HUES6 (cell line): Measurements from ENCODE around the gene ATP6V0C.

ENCODE experiments used
- H3K27ac ChIP-seq: 2 replicates; pipeline ENCODE4 v1.7.0; 2013; ENCODE audit warnings: low read depth, mild to moderate bottlenecking, low read length, inconsistent platforms
- H3K27me3 ChIP-seq: 2 replicates; pipeline ENCODE4 v1.6.1; 2013; ENCODE audit warnings: low read length; ENCODE audit not compliant: control insufficient read depth, insufficient read depth
- H3K36me3 ChIP-seq: 2 replicates; pipeline ENCODE4 v1.6.1; 2013; ENCODE audit warnings: low read length; ENCODE audit not compliant: control insufficient read depth, insufficient read depth
- H3K4me1 ChIP-seq: 2 replicates; pipeline ENCODE4 v1.6.1; 2013; ENCODE audit warnings: low read length; ENCODE audit not compliant: control insufficient read depth, insufficient read depth
- H3K4me3 ChIP-seq: 2 replicates; pipeline ENCODE4 v1.5.1; 2013; ENCODE audit warnings: low read depth, low read length
- H3K9ac ChIP-seq: one replicate; pipeline ENCODE4 v1.6.1; 2013; ENCODE audit warnings: mild to moderate bottlenecking, low read length
- H3K9me3 ChIP-seq: 2 replicates; pipeline ENCODE4 v1.6.1; 2013; ENCODE audit warnings: low read depth, low read length; ENCODE audit not compliant: control insufficient read depth, insufficient read depth

ATP6V0C gene

GRCh38 chr16:2526135-2526534 lies 12.4 kb downstream of the ATP6V0C start:
- peaks cover 5% of the 10 kb centered on the region for H3K4me1 ChIP-seq
- H3K27ac ChIP-seq, result no peak overlapping the region

DNA sequence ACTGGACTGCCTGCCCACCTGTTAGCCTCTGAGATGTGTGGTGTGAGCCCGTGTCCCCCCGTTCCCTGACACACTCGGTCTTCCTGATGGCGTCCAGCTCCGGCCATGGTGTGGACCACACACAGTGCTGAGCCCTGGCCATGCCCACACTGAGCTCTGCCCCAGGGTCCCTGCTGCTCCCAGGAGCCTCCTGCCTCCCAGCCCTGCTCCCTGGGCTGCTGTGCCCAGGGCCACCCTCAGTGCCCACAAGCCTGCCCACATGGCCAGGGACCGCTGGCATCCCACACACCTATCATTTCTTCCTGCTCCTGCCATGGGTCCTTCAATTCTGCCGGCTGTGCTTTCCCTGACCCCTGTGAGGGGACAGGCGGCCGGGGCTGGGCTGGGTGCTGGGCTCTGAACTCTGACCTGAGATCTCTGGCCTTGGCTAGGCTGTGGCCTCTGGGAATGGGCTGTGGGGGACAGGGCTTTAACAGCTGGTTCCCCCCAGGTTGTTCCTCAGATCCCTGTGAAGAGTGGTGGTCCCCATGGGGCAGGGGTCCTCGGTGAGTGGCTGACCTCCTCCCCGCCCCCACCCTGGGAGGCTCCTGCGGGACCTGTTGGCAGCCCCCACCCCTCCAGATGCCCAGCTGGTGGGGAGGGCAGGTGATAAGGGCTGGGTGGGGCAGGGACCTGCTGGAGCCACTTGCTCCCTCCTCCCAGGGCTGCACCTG lies 13.5 kb downstream of the ATP6V0C start:
- no peaks in the 10 kb centered on the region for H3K27me3 ChIP-seq
- peaks cover 8% of the 10 kb centered on the region for H3K4me1 ChIP-seq
- H3K4me3 ChIP-seq, result no peak overlapping the region
- H3K36me3 ChIP-seq, result peaks cover 52% of the 10 kb centered on the region
- no peak overlapping the region for H3K9ac ChIP-seq
- H3K27ac ChIP-seq, result no peak overlapping the region
- H3K9me3 ChIP-seq, result no peaks in the 10 kb centered on the region

More at GRCh38 chr16:2526135-2526534, 12.4 kb downstream of the ATP6V0C start:
- peaks cover 52% of the 10 kb centered on the region for H3K36me3 ChIP-seq
- no peak overlapping the region for H3K9ac ChIP-seq
- H3K9me3 ChIP-seq, result no peaks in the 10 kb centered on the region
- H3K4me3 ChIP-seq, result no peak overlapping the region
- no peaks in the 10 kb centered on the region for H3K27me3 ChIP-seq

DNA sequence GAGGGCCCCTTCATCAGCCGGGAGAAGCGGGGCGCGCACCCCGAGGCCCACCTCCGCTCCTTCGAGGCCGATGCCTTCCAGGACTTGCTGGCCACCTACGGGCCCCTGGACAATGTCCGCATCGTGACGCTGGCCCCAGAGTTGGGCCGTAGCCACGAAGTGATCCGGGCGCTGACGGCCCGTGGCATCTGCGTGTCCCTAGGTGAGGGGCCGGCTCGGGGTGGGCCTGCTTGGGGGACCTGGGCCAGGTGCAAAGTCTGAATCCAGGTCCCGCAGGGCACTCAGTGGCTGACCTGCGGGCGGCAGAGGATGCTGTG lies 14.0 kb downstream of the ATP6V0C start:
- H3K27ac ChIP-seq, result no peak overlapping the region
- no peak overlapping the region for H3K4me3 ChIP-seq
- no peaks in the 10 kb centered on the region for H3K9me3 ChIP-seq
- no peak overlapping the region for H3K9ac ChIP-seq
- peaks cover 8% of the 10 kb centered on the region for H3K4me1 ChIP-seq
- no peaks in the 10 kb centered on the region for H3K27me3 ChIP-seq
- peaks cover 52% of the 10 kb centered on the region for H3K36me3 ChIP-seq

DNA sequence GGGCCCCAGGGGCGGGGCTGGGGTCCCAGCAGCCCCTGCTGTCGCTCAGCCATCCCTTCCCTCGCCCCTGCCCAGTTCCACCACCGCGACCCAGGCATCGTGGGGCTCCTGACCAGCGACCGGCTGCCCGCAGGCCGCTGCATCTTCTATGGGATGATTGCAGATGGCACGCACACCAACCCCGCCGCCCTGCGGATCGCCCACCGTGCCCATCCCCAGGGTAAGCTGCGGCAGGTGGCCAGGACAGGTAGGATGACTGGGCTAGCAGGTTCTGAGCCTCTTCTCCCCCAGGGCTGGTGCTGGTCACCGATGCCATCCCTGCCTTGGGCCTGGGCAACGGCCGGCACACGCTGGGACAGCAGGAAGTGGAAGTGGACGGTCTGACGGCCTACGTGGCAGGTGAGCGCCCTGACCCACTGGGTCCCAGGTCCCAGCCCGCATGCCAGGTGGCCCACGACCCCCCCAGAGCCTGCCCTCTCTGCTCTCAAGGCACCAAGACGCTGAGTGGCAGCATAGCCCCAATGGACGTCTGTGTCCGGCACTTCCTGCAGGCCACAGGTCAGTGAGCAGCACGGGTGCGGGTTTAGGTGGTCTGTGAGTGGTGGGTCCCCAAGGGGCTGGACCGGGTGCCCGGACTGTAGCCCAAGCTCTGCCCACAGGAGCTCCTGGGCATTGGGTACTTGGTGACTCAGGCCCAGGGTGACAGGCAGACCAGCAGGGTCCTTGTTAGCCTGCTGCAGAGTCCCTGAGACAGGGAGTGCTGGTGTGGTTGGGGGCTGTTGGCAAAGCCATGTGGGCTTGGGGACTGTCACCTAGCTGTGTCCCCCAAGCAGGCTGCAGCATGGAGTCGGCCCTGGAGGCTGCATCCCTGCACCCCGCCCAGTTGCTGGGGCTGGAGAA lies 14.7 kb downstream of the ATP6V0C start:
- no peak overlapping the region for H3K27ac ChIP-seq
- H3K4me3 ChIP-seq, result no peak overlapping the region
- no peak overlapping the region for H3K9ac ChIP-seq
- no peaks in the 10 kb centered on the region for H3K9me3 ChIP-seq
- H3K4me1 ChIP-seq, result peaks cover 8% of the 10 kb centered on the region
- no peaks in the 10 kb centered on the region for H3K27me3 ChIP-seq
- peaks cover 47% of the 10 kb centered on the region for H3K36me3 ChIP-seq

DNA sequence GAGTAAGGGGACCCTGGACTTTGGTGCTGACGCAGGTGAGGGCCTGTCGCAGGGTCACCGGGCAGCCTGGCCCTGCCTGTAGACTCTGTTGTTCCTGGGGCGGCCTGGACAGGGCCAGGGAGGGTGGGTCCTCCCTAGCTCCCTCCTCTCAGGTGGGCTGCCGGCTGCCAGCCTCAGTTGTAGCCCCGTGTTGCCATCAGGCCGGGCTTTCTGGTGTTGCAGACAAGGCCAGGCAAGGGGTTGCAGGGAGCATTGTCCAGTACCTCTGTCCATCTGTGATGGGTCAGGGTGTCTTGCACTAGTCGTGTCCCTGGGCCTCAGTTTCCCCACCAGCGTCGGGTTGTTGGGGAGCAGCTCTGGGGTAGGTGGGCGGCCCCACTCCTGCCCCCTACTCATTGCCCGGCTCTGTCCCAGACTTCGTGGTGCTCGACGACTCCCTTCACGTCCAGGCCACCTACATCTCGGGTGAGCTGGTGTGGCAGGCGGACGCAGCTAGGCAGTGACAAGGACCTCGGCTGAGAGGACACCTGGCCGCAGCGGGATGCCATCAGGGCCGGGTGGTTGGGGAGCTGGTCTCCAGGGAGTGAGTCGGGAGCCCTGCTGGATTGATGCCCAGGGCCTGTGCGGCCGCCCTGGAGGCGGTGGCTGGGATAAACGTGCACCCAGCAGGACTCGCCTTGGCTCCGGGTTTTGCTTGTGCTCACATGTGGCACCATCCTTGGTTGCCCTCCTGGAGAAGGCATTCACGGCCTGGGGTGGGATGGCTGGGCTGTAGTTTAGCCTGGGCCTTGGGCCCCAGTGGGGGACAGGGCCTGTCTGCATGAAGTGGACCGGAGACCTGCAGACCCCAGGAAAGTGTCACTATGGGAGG lies 15.5 kb downstream of the ATP6V0C start:
- Histone ChIP-seq H3K27ac (no peak overlapping the region), H3K9me3 (no peaks in the 10 kb centered on the region), H3K27me3 (no peaks in the 10 kb centered on the region), H3K4me1 (peaks cover 8% of the 10 kb centered on the region), H3K36me3 (peaks cover 38% of the 10 kb centered on the region), H3K9ac (no peak overlapping the region), H3K4me3 (no peak overlapping the region)

- Histone ChIP-seq H3K4me3 (no peak overlapping the region), H3K27me3 (no peaks in the 10 kb centered on the region), H3K4me1 (peaks cover 8% of the 10 kb centered on the region), H3K36me3 (peaks cover 32% of the 10 kb centered on the region), H3K9ac (no peak overlapping the region), H3K9me3 (no peaks in the 10 kb centered on the region), H3K27ac (no peak overlapping the region)
These were observed 16.3 kb downstream of the ATP6V0C start for GRCh38 chr16:2529961-2530628.

- H3K9ac ChIP-seq, result peak overlapping the region; percentile 72
- peaks cover 8% of the 10 kb centered on the region for H3K4me1 ChIP-seq
- peak overlapping the region; percentile 69 for H3K4me3 ChIP-seq
- no peaks in the 10 kb centered on the region for H3K27me3 ChIP-seq
- H3K27ac ChIP-seq, result no peak overlapping the region
- peaks cover 32% of the 10 kb centered on the region for H3K36me3 ChIP-seq
- H3K9me3 ChIP-seq, result no peaks in the 10 kb centered on the region
These were observed 17.0 kb downstream of the ATP6V0C start for GRCh38 chr16:2530629-2531318.

DNA sequence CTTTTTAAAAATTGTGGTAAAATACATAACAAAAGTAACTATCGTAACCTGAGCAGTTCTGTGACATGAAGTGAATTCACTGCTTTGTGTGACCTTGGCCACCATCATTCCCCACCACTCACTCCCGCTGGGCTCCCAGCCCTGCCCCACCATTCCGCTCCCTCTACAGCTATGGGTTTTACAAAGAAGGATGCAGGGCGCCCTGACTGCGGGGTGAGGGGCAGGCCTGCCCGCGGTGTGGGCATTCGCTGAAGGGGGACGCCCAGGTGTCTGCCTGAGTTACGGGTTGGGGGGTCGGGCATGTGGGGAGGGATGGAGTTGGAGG lies 17.6 kb downstream of the ATP6V0C start, which contains the start of gene CEMP1:
TSS of gene CEMP1 (minus strand) at position 38 of the 325 bp plus-strand sequence. CDS start 335 bp downstream, outside the sequence.
- Histone ChIP-seq H3K4me3 (peak within 1 kb of the TSS; percentile 69), H3K27me3 (no peaks in the 10 kb centered on the region), H3K27ac (peak within 1 kb of the TSS; percentile 18; the same call in 1 of the 2 replicates), H3K4me1 (peaks cover 8% of the 10 kb centered on the region), H3K36me3 (peaks cover 26% of the 10 kb centered on the region), H3K9me3 (no peaks in the 10 kb centered on the region), H3K9ac (peak within 1 kb of the TSS; percentile 72)

DNA sequence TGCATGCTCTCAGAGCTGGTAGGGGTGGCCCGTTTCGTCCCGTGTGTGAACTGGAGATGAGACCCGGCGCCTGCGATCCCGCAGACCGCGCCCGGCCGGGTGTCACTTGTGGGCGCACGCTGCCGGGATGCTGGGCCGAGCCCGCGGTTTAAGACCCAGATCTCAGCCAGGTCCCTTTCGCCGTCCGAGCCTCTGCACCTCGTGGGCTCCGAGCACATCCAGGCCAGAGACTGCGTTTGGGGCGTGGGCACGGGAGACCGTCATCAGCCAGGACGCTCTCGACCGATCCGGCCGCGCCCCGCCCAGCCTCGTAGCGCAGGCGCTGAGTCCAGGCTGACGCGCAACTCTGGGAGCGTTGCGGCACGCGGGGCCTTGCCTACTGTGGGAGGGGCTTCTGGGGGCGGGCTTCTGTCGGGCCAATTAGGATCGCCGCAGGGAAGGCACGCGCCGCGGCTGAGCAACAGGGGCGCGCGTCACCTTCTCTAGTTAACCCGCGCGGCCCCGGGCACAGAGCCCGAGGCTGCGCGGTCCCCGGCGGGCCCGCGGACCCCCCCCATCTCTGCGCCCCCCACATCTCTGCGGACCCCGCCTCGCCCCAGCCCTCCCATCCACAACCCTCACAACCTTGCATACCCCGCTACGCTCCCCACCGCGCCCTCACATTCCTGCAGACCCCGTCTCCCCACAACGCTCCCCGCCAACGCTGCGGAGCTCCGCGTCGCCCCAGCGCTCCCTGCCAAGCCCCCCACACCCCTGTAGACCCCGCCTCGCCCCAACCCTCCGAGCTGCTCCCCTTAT lies 18.1 kb downstream of the ATP6V0C start:
- Histone ChIP-seq H3K27ac (peak overlapping the region; percentile 18; the same call in 1 of the 2 replicates), H3K27me3 (no peaks in the 10 kb centered on the region), H3K4me3 (peak overlapping the region; percentile 69), H3K36me3 (peaks cover 22% of the 10 kb centered on the region), H3K9ac (peak overlapping the region; percentile 72), H3K9me3 (no peaks in the 10 kb centered on the region), H3K4me1 (peaks cover 8% of the 10 kb centered on the region)
